GM23338 (cell line): Measurements from ENCODE around the gene PTH2. TPM values are rescaled to one million over a fixed set of nuclear protein-coding genes. Genes with fewer than 3 reads are reported as not detected.

Source experiments
- ATAC-seq: fragments of 200-7000 bp; cut with Tn5 transposase; 3 replicates; pipeline ENCODE4 v1.9.1; 2020
- DNase-seq: peaks from one replicate; pipeline ENCODE4 v3.0.0-alpha.2; 2015; ENCODE audit warnings: low spot score
- H2AFZ ChIP-seq: fragments of 200-600 bp; sonication (generic); 2 replicates; pipeline ENCODE4 v1.8.0; 2016; ENCODE audit warnings: antibody characterized with exemption, mild to moderate bottlenecking, moderate library complexity
- H3F3A ChIP-seq: fragments of 200-600 bp; sonication (generic); replicated peaks from 2 replicates; pipeline ENCODE4 v1.8.0; 2017; ENCODE audit warnings: antibody characterized with exemption, mixed run types, low read depth
- H3K27ac ChIP-seq: fragments of 200-600 bp; sonication (generic); 2 replicates; pipeline ENCODE4 v1.6.1; 2016; ENCODE audit warnings: low read depth
- H3K27me3 ChIP-seq: fragments of 200-600 bp; sonication (generic); 2 replicates; pipeline ENCODE4 v1.8.0; 2016; ENCODE audit warnings: mild to moderate bottlenecking, mixed run types, moderate library complexity; ENCODE audit not compliant: insufficient read depth
- H3K36me3 ChIP-seq: fragments of 200-600 bp; sonication (generic); 2 replicates; pipeline ENCODE4 v1.8.0; 2016; ENCODE audit warnings: mild to moderate bottlenecking; ENCODE audit not compliant: insufficient read depth
- H3K4me1 ChIP-seq: fragments of 200-600 bp; sonication (generic); 2 replicates; pipeline ENCODE4 v1.8.0; 2016; ENCODE audit warnings: mild to moderate bottlenecking, moderate library complexity; ENCODE audit not compliant: insufficient read depth
- H3K4me2 ChIP-seq: fragments of 200-600 bp; sonication (generic); 2 replicates; pipeline ENCODE4 v1.7.1; 2017; ENCODE audit warnings: mixed run types
- H3K4me3 ChIP-seq: fragments of 200-600 bp; sonication (generic); 2 replicates; pipeline ENCODE4 v1.6.1; 2016; ENCODE audit warnings: mixed run types
- H3K79me2 ChIP-seq: fragments of 200-600 bp; sonication (generic); replicated peaks from 2 replicates; pipeline ENCODE4 v1.8.0; 2017; ENCODE audit warnings: mild to moderate bottlenecking; ENCODE audit not compliant: insufficient read depth
- H3K9me2 ChIP-seq: fragments of 200-600 bp; sonication (generic); 2 replicates; pipeline ENCODE4 v1.8.0; 2017; ENCODE audit not compliant: insufficient read depth
- H4K20me1 ChIP-seq: fragments of 200-600 bp; sonication (generic); replicated peaks from 2 replicates; pipeline ENCODE4 v1.8.0; 2017; ENCODE audit warnings: mild to moderate bottlenecking; ENCODE audit not compliant: insufficient read depth
- H3K27ac Mint-ChIP-seq: 2 replicates; pipeline ENCODE4 v1.8.0; 2020; ENCODE audit warnings: inconsistent platforms, mild to moderate bottlenecking, moderate library complexity, mixed read lengths
- H3K27me3 Mint-ChIP-seq: 3 replicates; pipeline ENCODE4 v1.8.0; 2022; ENCODE audit warnings: low read depth, mild to moderate bottlenecking, moderate library complexity, mixed read lengths, inconsistent platforms; ENCODE audit not compliant: insufficient read depth, poor library complexity
- H3K36me3 Mint-ChIP-seq: 3 replicates; pipeline ENCODE4 v1.8.0; 2021; ENCODE audit warnings: low read depth, mild to moderate bottlenecking, inconsistent platforms, moderate library complexity, mixed read lengths
- H3K4me1 Mint-ChIP-seq: 3 replicates; pipeline ENCODE4 v1.8.0; 2020; ENCODE audit warnings: mild to moderate bottlenecking, inconsistent platforms, mixed read lengths
- H3K4me3 Mint-ChIP-seq: 3 replicates; pipeline ENCODE4 v1.8.0; 2021; ENCODE audit warnings: moderate library complexity, mild to moderate bottlenecking, inconsistent platforms, mixed read lengths
- H3K9me3 Mint-ChIP-seq: 3 replicates; pipeline ENCODE4 v1.8.0; 2020; ENCODE audit warnings: moderate library complexity, mild to moderate bottlenecking, inconsistent platforms, mixed read lengths
- CREB1 ChIP-seq: fragments of 250-450 bp; sonication (Bioruptor Pico); IDR thresholded peaks from 2 replicates; pipeline ENCODE4 v1.5.0; 2020; ENCODE audit warnings: low read depth, mild to moderate bottlenecking, moderate library complexity
- CTCF ChIP-seq, 2 experiments: fragments of 200-600 bp in 1 of 2; sonication (generic) in 1 of 2; conservative IDR thresholded peaks; 2 replicates each; pipeline versions ENCODE4 v1.5.1 to v1.6.1; 2016 to 2017; ENCODE audit warnings: antibody characterized with exemption in 2 of 2, low read depth in 2 of 2, mild to moderate bottlenecking in 2 of 2, moderate library complexity in 1 of 2
- ETS1 ChIP-seq: IDR thresholded peaks from 2 replicates; pipeline ENCODE4 v1.6.1; 2016; ENCODE audit warnings: antibody characterized with exemption
- EZH2 ChIP-seq: fragments of 200-600 bp; sonication (generic); IDR thresholded peaks from one replicate; pipeline ENCODE4 v1.8.0; 2017; ENCODE audit warnings: antibody characterized with exemption, mild to moderate bottlenecking, low read depth; ENCODE audit not compliant: unreplicated experiment
- EZH2phosphoT487 ChIP-seq: fragments of 200-600 bp; sonication (generic); IDR thresholded peaks from one replicate; pipeline ENCODE4 v1.8.1; 2018; ENCODE audit warnings: antibody characterized with exemption; ENCODE audit not compliant: unreplicated experiment
- JUNB ChIP-seq: IDR thresholded peaks from one replicate; pipeline ENCODE4 v1.6.1; 2016; ENCODE audit warnings: antibody characterized with exemption; ENCODE audit not compliant: unreplicated experiment
- NANOG ChIP-seq: IDR thresholded peaks from 2 replicates; pipeline ENCODE4 v1.6.1; 2016; ENCODE audit warnings: antibody characterized with exemption, borderline replicate concordance
- POLR2AphosphoS5 ChIP-seq: IDR thresholded peaks from 2 replicates; pipeline ENCODE4 v1.6.1; 2016; ENCODE audit warnings: antibody characterized with exemption, low read depth
- REST ChIP-seq: IDR thresholded peaks from one replicate; pipeline ENCODE4 v1.6.1; 2018; ENCODE audit warnings: antibody characterized with exemption; ENCODE audit not compliant: unreplicated experiment
- STAT1 ChIP-seq: IDR thresholded peaks from one replicate; pipeline ENCODE4 v1.6.1; 2016; ENCODE audit warnings: antibody characterized with exemption; ENCODE audit not compliant: unreplicated experiment
- ZNF114 ChIP-seq: fragments of 250-450 bp; sonication (Bioruptor Pico); IDR thresholded peaks from 2 replicates; pipeline ENCODE4 v1.5.0; 2020; ENCODE audit warnings: mild to moderate bottlenecking, moderate library complexity
- ZNF331 ChIP-seq: fragments of 250-450 bp; sonication (Bioruptor Pico); IDR thresholded peaks from 2 replicates; pipeline ENCODE4 v1.5.0; 2020; ENCODE audit warnings: low read depth, mild to moderate bottlenecking, moderate library complexity
- ZNF462 ChIP-seq: fragments of 250-450 bp; sonication (Bioruptor Pico); IDR thresholded peaks from 2 replicates; pipeline ENCODE4 v1.5.0; 2020; ENCODE audit warnings: mild to moderate bottlenecking, moderate library complexity
- polyA plus RNA-seq: library from polyadenylated mRNA; unstranded; fragments of >200 nt; fragmentation: Nextera tagmentation; extraction: Ambion mirVana; gene quantifications from 2 replicates; pipeline ENCODE4 v1.2.1, GENCODE V29; 2016
- total RNA-seq: library from RNA; depleted of rRNA; stranded (reverse); fragments of >200 nt; shearing (Covaris generic); gene quantifications from 2 replicates; pipeline ENCODE4 v1.2.3, GENCODE V29; 2014

PTH2 gene
- total and polyA plus RNA-seq, 2 experiments from 2014 or later = 1.6 TPM; not detected in 1

DNA sequence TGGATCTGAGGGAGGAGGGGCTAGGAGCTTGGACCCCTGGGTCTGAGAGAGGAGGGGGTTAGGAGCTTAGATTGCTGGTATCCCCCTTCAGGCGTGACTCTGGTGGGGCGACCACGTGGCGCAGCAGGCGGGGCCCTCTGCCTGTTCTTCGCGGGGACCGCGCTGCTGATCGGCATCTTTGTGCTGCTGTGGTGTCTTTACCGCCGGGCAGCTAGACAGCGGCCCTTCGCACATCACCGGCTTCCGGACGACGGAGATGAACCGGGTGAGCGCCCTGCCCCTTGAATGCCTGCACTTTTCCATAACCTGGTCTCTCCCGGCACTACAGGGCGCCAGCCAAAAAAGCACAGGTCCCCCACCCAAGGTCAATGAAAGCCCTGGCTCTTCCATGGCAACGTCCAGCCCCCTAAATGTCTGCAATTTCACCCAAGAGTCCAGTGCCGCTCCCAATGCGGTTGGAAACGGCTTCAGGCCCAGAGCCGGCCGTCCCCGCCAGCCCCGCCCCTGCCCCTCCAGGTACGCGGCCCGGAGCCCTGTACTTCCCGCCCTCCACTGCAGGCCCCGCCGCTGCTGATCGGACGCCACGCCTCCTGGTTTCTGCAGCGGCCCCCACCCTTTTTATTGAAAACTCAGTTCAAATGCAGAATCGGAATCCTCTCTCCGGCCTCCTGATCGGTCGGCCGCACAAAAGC lies 4.8 kb upstream of the PTH2 start (continued):
- no peak for TF ChIP-seq ZNF462 (CRISPR knock-in tag)

DNA sequence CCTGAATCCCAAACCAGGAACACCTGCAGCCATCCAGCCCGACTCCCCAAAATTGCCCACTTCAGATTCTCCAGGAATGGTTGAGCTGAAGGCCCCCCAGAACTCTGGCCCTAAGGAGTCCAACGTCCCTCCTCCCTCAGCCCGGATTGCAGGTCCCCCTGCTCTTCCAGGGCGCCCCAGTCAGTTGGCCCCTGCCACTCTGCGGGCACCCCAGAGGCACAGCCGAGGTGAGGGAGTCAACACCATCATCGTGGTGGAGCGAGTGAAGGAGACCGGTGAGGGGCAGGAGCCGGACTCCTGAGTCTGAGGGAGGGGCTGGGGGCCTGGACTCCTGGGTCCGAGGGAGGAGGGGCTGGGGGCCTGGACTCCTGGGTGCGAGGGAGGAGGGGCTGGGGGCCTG lies 4.1 kb upstream of the PTH2 start:
- Mint-ChIP-seq H3K27ac (no peak overlapping the region), H3K4me1 (peaks cover 61% of the 10 kb centered on the region), H3K27me3 (peaks cover 76% of the 10 kb centered on the region), H3K36me3 (peaks cover 5% of the 10 kb centered on the region), H3K4me3 (peak overlapping the region; percentile 60), H3K9me3 (peaks cover 16% of the 10 kb centered on the region; the same call in 2 of the 3 replicates)
- Histone ChIP-seq H4K20me1 (no peaks in the 10 kb centered on the region), H3K36me3 (no peaks in the 10 kb centered on the region), H3K27ac (no peak overlapping the region), H3K27me3 (peaks cover 81% of the 10 kb centered on the region), H3K4me1 (peaks cover 49% of the 10 kb centered on the region), H3K4me2 (peak overlapping the region; percentile 98), H3K4me3 (peak overlapping the region; percentile 82; the same call in 1 of the 2 replicates), H3F3A (peaks cover 47% of the 10 kb centered on the region), H3K9me2 (no peaks in the 10 kb centered on the region), H2AFZ (no peak overlapping the region), H3K79me2 (no peaks in the 10 kb centered on the region)
- no peak for DNase-seq
- no peak for ATAC-seq
- TF ChIP-seq ETS1 (no peak), CREB1 (CRISPR knock-in tag) (no peak), CTCF (conservative IDR thresholded peaks at IDR 0.05; ENCODE audit: low read depth in 2 of 2) (no peak), STAT1 (no peak), EZH2 (no peak), JUNB (no peak), EZH2phosphoT487 (no peak), REST (no peak), ZNF114 (CRISPR knock-in tag) (no peak), ZNF331 (no peak), POLR2AphosphoS5 (no peak), NANOG (no peak)
